CMK (cell line): Measurements from ENCODE around the gene TMEM35A.
"Not testable (repeated sequence)": the region's sequence is repeated elsewhere in the genome, so short reads cannot be mapped to it uniquely, and the experiment has no call there.

Experiments
- DNase-seq: peaks from one replicate; pipeline ENCODE4 v3.0.0-alpha.2; 2010; ENCODE audit warnings: low read depth

The TMEM35A gene

GRCh38 chrX:101078716-101079598, at the start of gene TMEM35A:
TMEM35A (plus strand) TSS chrX:101078879; CDS start chrX:101079003, 124 bp downstream.
- no peak for DNase-seq

DNA sequence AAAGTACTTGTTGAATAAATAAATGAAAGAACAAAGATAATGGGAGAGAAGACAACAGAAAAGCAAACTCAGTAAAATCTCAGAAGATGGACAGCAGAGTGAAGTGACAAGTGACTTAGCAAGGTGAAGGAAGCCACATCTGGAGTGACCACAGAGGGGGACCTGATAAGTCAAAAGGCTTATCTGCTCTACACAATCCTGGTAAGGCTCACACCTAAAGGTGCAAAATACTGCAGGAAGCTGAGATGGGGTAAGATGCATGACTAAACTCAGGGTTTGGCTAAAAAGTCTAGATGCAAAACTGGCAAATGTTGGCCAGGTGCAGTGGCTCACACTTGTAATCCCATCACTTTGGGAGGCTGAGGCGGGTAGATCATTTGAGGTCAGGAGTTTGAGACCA, 49.0 kb upstream of the TMEM35A start:
- DNase-seq: no peak

- DNase-seq: no peak
Observed at GRCh38 chrX:101037231-101037630, 41.4 kb upstream of the TMEM35A start.

GRCh38 chrX:101040197-101040596, 38.5 kb upstream of the TMEM35A start:
- DNase-seq: no peak

GRCh38 chrX:101051153-101051548, 27.5 kb upstream of the TMEM35A start:
- no peak for DNase-seq

GRCh38 chrX:101051549-101052302, 27.0 kb upstream of the TMEM35A start, which contains the start of gene TRMT2B:
TRMT2B (minus strand) TSS chrX:101052111; CDS start chrX:101042289, 9,822 bp downstream.
- DNase-seq: peak; percentile 68

GRCh38 chrX:101056551-101056950, 22.1 kb upstream of the TMEM35A start:
- DNase-seq: not testable (repeated sequence)

DNA sequence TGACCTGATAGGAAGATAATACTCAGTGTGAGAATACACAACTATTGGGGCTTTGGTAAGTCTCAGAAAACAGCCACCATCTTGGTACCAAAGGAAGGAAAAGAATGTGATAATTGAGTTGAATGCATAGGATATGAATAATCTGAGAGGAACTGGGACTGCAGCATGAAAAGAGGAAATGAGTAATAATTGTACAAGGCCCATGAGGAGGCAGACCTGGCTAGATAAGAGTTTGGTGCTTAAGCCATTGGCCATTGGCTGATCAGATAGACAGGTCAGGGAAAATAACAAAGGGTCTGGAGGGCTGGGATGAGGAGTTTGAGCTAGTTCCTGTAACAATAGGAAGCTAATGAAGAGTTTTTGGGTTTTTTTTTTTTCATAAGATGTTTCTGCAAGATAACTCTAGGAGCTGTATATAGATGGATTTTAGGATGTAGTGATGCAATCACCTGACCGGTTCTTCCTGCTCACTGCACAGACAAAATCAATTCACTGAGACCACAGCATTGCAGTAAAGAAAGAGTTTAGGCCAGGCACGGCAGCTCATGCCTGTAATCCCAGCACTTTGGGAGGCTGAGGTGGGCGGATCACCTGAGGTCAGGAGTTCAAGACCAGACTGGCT, 21.5 kb upstream of the TMEM35A start:
- no peak for DNase-seq

GRCh38 chrX:101062176-101062575, 16.5 kb upstream of the TMEM35A start:
- no peak for DNase-seq

GRCh38 chrX:101071582-101071981, 7.1 kb upstream of the TMEM35A start:
- no peak for DNase-seq

GRCh38 chrX:101079736-101080270, 1.1 kb downstream of the TMEM35A start:
- DNase-seq: no peak

DNA sequence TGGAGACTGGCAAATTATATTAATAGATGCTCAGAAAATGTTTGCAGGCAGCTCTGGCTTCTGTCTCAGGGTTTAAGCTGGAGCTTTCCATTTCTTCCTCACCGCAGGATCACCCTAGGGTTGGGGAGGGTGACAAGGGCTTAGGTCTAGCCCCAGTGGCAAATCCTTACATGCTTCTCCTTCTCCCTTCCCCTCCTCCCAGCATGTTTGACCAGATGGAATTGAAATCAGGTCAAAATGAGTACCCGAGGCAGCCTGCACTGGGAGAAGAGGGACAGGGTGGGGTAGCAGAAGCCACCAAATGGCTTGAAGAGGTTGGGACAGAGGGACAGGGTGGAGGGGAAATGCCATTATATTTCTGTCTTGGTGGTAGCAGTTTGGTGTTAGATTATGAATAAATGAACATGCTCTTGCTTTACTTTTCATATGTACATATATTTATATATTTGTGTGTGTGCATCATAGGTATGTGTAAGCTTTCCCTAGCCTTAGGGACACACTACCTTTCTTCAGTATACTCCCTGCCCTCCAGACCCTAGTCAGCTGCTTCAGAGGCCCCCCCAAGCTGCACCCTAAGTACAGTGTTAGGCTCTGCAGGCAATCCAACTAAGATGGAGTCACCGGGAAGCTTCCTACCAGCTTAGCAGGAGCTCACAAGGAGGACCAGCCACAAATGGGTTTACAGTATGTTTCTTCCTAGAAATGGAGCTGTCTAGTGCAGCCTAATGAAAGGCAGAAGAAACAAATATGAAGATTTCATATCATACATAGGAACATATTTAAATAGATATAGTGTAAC, 1.8 kb downstream of the TMEM35A start:
- no peak for DNase-seq

DNA sequence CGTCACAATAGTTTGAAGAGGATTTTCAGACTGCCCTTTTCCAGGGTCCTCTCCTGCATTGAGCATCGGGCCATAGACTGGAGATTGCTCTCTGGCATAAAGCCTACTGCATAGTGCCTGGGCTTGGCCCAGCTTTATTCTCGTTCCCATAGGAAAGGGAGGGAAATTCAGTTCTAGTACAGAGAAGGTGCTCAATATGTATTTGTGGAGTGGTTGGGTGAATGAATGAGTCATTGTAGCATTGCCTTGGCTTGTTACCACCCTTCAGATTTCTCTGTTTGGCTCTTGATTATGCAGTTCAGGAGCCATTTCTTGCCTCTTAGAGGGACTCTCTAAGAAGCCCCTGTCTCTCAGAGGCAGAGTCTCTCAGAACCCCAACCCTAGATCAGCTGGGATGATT, 2.6 kb downstream of the TMEM35A start:
- DNase-seq: no peak

DNA sequence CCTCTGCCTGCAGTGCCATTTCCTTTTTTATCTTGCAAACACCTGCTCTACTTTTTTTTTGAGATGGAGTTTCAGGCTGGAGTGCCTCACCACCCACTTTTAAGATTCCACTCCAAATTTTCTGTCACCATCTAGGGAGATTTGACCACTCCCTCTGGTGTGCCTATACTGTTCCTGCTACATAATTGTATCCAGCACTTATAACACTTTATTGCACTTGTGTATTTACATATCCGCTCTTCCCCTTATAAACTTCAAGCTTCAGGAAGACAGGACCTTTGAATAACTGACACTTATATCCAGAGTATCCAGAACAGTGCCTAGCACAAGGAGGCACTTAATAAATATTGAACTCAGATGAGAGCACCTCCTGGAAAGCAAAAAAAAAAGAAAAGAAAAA, 13.1 kb downstream of the TMEM35A start:
- DNase-seq: no peak

DNA sequence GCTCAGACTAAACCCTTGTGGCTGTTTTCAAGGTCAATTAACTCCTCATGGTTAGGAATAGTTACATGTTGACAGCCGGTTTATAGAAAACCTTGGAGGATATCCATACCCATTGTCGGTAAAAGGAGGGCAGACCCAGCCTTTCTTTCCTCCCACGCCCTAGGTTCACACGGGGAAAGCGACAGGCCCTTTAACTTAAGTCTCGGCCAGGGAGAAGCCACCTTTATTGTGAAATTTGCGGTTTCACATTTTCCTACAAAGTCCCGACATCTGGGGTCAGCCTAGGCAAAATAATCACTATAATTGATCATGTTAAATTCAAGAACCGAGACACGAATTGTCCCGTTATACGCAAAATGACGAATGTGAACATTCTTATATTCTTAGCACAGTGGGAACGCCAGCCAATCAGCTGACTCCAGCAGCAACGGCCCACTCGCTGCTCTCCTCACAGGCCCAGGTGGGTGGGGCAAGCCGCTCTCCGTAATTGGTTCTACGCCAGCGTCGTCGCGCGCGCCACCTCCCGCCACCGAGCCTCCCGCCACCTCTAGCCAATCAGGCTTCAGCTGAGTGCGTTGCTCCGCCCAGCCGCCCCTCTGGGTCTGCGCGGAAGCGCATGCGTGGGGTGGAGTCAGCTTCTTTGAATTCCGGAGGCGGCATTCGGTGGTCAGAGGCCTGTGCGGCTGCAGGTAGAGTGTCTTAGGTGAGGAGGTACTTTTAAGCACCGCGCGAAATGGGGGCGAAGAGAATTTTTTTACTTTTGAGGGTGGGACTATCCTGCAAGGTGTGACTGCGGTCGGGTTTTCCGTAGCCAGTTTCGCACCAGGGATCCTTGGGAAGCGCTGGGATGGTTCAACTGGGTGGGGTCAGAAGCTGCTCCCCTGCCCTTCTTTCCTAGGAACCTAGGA, 19.1 kb downstream of the TMEM35A start, which contains the start of gene CENPI:
CENPI (plus strand) TSS at position 659 of the 908 bp plus-strand sequence. CDS start 2,867 bp downstream, outside the sequence.
- peak; percentile 72 for DNase-seq

GRCh38 chrX:101108284-101108683, 29.6 kb downstream of the TMEM35A start:
- no peak for DNase-seq

DNA sequence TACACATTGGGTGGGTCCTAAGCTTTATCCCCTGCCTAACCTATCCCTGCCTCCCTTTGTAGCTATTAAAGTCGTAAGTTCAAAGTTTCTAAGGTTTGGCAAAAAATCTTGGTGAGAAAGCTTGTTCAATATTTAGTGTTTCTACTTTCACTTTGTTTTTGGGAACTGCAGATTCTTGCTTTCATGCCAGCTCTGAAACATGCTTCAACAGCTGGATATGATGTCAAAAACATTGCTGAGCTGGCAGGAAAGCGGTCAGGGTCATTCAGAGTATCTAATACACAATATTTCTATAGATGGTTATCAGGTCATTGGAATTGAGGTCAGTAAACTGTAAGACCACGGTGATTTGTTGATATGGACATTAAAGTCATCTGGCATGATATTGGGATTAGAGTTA, 39.0 kb downstream of the TMEM35A start:
- DNase-seq: no peak

- no peak for DNase-seq
Observed at GRCh38 chrX:101136235-101136634, 57.6 kb downstream of the TMEM35A start.
